GM21576 (cell line): Measurements from ENCODE around the gene LMOD3.
A peak's percentile ranks its signal among the peaks of the same experiment; 100 is the strongest.

Experiments
- ATAC-seq: cut with Tn5 transposase; IDR thresholded peaks from one replicate; pipeline ENCODE4 v1.9.1; 2021; ENCODE audit warnings: mild to moderate bottlenecking, moderate library complexity; ENCODE audit not compliant: unreplicated experiment

The LMOD3 gene

DNA sequence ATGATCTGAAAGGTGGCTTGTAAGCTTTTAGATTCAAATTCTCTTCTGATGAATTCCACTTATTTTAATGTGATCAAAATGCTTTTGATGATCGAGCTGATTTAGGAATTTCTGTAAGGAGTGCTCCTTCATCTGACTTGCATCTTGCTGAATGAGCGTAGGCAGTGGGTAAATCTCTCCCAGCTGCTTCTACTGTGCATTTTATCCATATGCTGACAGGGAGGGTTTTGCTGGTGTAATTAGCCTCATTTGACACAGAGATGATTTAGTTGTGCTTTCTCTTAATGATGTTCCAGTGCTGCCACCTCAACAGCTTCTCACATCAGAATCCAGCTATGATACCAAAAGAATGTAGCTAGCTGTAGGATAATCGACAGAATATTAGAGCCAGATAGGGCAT lies 3.8 kb upstream of the LMOD3 start:
- no peak for ATAC-seq

DNA sequence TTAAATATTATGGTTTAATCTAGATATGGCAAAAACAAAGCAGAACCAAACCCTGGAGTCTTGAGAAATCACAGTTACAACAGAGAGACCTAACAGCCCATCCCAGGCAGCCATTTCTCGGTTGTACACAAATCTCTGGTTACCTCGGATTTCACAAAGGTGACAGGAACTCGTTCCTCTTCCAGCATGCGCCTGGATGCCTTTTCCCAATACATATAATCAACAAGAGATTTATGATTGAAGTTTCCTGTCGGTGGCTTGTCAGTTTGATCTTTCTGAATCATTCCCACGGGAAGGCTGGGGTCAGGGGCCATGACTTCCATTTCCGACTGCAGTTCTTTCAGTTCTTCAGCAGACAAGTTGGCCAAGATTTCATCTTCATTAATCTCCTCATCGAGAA lies 445 bp downstream of the LMOD3 start:
- ATAC-seq: no peak

GRCh38 chr3:69121513-69121912 lies 882 bp downstream of the LMOD3 start:
- no peak for ATAC-seq

DNA sequence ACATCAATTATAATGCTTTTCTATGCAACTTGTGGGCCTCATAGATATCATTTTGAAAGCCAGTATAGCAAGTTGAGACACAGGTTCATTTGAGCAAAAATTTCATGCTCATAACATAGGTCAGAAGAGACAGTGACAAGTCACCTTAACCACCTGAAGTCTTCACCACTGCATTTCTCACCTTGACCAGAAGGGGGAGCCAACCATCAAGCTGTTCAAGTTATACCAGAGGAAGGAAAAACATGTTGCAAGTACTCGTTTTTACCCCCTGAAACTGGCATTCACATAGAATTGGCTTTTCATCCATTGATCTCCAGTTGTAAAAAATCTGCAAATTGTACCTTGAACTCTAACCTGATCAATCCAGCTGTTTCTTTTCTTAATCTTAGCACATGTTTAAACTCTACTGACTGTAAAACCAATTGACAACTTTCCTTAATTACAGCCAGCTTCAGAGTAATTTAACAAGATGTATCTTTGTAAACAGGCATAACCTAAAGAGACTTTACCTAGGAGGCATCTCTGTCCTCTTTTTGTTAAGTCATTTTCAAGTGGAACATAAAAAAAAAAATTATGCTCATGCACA lies 1.4 kb downstream of the LMOD3 start:
- ATAC-seq: peak; percentile 85

- no peak for ATAC-seq
These were observed 2.7 kb downstream of the LMOD3 start for GRCh38 chr3:69119681-69120080.

- no peak for ATAC-seq
These were observed 3.3 kb downstream of the LMOD3 start for GRCh38 chr3:69119138-69119537.

GRCh38 chr3:69118555-69118954 lies 3.8 kb downstream of the LMOD3 start:
- no peak for ATAC-seq

GRCh38 chr3:69116897-69117296 lies 5.5 kb downstream of the LMOD3 start:
- ATAC-seq: no peak

GRCh38 chr3:69116162-69116561 lies 6.2 kb downstream of the LMOD3 start:
- ATAC-seq: no peak

DNA sequence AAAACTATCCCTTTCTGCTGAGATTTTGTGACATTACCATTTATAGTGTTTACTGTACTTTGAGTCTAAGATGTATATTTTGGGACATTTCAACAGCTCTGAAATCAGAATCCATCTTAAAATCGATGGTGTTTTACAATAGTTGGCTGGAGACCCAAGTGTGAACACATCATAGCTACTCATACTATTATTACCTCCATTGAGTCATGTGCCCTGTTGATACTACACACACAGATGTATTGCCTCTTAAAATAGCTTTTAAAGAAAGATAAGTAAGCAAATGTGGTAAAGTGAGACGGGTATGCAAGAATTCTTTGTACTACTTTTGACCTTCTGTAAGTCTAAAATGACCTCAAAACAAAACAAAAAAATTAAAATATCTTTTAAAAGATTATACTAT lies 6.7 kb downstream of the LMOD3 start:
- no peak for ATAC-seq

GRCh38 chr3:69113536-69113935 lies 8.9 kb downstream of the LMOD3 start:
- no peak for ATAC-seq

DNA sequence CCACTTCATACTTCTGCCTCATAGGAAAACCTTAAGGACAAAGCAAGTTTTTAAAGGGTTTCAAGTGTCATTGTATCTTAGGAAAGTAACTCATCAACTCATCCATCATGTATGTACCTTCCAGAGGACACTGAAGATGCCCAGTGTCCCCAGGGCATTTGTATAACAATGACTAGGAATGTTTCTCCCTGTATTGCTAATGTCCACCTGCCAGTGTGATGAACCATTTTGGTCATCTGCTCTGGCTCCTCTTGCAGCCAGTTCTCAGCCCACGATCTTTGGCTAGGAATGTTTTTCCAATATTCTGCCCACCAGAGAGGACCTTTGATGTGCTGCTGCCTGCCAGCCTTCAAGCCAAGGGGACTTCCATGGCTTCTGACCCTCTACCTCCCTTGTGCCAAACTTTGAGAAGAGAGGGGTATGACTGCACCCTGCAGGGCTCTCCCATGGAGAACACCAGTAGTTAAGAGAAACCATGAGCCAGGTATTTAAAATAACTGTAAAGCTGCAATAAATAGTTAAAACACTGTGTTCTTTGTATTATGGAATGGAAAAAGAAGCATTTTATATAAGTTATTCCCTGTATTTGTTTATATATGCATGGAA lies 11.4 kb downstream of the LMOD3 start:
- no peak for ATAC-seq

DNA sequence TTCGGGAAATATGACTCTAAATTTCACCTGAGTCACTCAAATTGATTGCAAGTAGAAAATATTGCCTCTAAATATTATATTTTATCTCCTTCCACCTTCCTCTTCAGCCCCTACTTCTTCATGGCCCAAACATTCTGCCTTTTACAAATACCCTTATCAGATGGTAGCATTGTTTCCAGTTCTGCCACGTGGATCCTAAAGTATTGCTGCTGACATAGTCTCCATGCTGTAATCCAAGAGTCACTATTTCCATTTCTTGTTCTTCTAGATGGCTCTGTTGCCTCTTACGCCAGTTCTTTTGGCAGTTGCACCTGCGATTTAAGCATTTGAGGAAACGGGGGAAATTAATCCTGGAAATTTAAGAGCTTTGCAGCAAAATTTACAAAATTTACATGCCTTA lies 13.6 kb downstream of the LMOD3 start:
- ATAC-seq: no peak

DNA sequence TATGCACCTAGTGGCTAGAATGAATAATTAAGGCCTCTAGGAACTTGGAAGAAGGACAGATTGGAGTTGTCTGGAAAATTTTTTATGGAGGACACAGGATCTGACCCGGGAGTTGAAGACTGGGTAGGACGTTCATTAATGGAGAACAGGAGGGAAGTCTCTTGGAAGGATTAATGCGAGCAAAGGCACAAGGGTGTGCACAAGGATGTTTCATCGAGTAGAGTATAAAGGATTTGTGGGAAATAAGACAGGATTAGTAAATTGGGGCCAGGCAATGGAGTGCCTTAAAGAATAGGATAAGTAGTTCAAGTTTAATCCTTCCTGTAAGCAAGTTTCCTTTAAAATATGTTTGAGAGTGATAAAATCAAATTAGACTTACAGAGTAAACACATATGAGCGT lies 14.6 kb downstream of the LMOD3 start:
- no peak for ATAC-seq

- ATAC-seq: no peak
These were observed 17.1 kb downstream of the LMOD3 start for GRCh38 chr3:69105320-69105719.

- no peak for ATAC-seq
These were observed 17.8 kb downstream of the LMOD3 start for GRCh38 chr3:69104586-69104985.

- no peak for ATAC-seq
These were observed 19.3 kb downstream of the LMOD3 start for GRCh38 chr3:69103123-69103522.

- no peak for ATAC-seq
These were observed 20.0 kb downstream of the LMOD3 start for GRCh38 chr3:69102384-69102783.

GRCh38 chr3:69099576-69099975 lies 22.8 kb downstream of the LMOD3 start:
- no peak for ATAC-seq

DNA sequence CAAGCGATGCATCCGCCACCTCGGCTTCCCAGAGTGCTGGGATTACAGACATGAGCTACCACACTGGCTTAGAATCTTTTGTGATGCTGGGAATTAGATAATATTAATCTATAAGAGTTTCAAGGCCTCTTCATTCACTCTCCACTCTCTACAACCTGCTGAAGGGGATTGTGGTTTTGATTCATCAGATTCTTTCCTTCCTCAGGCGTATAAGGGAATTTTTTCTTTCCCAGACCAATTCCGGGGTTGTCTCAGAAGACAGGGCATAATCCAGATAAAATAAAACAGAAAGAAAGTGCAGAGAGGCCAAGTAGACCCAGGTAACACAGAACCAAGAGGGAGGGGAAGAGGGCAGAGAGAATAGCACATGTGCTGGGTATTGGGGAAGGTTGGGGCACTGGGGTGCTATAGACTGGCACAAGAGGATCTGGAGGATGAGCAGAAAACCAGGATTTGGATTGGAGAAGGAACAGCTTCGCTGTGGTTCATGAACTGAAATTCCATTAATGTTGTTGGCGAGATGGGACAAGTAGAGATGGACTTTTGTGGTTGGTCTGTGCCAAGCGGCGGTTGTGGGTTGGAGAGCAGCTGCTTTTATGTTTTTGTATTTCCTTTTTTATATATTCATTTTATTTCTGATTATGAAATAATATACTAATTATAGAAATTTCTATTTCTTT lies 24.8 kb downstream of the LMOD3 start:
- no peak for ATAC-seq

DNA sequence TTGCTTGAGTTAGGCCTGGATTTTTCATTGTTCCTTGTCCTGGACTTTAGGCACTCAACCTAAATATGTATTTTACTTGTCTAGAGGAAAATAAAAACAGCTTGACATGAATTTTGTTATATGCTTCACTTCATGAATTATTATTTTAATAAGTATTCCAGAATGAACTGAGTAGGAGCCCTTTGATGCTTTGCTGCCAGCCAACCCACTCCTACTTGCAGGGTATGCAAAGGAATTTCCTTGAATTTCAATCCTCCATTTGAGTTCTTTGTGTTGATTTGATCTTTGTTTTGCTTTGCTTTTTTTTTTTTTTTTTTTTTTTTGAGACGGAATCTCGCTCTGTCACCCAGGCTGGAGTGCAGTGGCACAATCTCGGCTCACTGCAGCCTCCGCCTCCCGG lies 26.1 kb downstream of the LMOD3 start:
- no peak for ATAC-seq

- ATAC-seq: no peak
These were observed 26.8 kb downstream of the LMOD3 start for GRCh38 chr3:69095636-69096035.
